GM12872 (cell line): ENCODE measurements around the gene FNBP1L.

Experiments used
- TF ChIP-seq, protein P1 (sequence below): IDR thresholded peaks from 3 replicates; pipeline ENCODE4 v1.5.1; 2011; ENCODE audit warnings: low read depth, mild to moderate bottlenecking, low read length, moderate library complexity; ENCODE audit not compliant: insufficient read depth

Gene FNBP1L

DNA sequence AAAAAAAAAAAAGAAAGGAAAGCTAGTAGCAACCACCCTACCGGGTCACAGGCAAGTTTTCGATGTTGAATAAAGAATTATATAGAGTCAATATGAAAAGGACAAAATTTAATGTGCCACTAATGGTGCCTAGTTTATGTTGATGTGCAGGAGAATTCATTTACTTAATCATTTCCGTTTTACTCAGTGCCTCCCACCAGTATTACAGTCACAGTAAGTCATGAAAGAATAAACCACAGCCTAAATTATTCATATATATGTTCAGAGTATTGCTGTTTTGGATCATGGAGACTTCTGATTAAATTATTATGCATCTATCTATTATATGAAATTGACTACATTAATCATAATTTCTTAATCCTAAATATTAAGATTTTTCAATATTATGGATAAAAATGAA is 35.3 kb downstream of the FNBP1L start:
- TF ChIP-seq, protein P1, sequence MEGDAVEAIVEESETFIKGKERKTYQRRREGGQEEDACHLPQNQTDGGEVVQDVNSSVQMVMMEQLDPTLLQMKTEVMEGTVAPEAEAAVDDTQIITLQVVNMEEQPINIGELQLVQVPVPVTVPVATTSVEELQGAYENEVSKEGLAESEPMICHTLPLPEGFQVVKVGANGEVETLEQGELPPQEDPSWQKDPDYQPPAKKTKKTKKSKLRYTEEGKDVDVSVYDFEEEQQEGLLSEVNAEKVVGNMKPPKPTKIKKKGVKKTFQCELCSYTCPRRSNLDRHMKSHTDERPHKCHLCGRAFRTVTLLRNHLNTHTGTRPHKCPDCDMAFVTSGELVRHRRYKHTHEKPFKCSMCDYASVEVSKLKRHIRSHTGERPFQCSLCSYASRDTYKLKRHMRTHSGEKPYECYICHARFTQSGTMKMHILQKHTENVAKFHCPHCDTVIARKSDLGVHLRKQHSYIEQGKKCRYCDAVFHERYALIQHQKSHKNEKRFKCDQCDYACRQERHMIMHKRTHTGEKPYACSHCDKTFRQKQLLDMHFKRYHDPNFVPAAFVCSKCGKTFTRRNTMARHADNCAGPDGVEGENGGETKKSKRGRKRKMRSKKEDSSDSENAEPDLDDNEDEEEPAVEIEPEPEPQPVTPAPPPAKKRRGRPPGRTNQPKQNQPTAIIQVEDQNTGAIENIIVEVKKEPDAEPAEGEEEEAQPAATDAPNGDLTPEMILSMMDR = no peak

DNA sequence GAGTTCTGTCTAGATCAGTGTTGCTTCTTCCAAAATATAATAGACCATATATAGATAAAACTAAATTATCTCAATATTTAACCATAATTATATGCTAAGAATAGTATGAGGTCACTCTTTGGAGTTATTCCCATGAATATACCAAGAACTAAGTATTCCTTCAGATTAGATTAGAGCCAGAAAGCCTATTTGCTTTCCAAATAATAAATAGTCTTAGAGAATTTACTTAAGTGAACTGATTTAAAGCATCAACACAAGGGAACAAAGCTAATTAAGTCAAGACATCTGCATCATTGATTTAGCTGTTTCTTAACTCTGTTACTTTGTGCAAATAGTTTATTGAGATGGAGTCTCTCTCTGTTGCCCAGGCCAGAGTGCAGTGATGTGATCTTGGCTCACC is 35.7 kb downstream of the FNBP1L start:
- TF ChIP-seq, protein P1 = no peak

DNA sequence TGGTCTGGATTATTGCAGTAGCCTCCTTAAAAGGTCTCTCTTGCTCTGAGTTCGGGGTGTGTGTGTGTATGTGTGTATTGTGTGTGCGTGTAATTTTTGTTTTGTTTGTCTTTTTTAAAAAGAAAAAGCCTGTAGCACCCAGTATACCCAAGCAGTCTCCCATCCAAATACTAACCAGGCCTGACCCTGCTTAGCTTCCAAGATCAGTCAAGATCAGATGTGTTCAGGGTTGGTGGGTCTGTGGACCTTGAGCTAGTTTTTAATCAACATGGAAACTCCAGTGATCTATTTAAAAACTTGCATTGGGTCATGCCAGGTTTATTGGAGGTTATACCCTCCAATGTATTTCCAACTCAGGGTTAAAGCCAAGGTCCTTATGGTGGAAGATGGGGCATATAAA is 40.3 kb downstream of the FNBP1L start:
- TF ChIP-seq, protein P1 = no peak

DNA sequence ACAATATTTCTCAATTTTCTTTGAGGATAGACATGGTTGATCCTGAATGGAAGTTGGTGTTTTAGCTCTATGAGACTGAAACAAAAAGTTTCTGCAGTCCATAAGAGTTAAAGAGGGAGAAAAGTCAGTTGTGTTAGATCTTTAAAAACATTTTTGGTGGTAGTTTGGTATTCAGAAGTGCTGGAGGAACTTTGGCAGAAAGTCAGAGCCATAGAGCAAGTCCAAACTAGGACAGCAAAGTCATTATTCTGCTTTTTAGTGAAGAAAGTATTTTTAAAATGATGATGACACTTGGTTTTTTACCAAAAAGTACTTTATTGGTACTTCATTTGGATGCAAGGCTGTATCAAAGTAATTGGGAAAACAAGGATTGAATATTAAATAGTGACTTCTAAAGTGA is 41.8 kb downstream of the FNBP1L start:
- TF ChIP-seq, protein P1 = no peak

DNA sequence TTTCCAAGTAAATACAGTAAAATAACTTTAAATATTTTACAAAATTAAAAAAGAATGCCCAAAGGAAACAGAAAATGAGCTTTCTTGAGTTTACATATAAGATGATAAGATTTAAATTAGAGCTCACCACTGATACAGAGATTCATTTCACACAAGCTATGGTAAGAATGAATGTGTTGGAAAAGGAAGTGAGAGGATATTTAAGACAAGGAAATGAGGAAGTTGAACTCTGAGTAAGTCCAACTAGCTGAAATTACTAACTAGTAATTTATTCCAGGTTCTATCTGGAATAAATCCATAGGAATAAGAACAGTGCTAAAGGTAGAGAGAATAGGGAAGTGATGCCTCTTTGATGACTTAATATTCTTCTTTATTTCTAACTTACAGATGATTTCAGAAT is 42.4 kb downstream of the FNBP1L start:
- TF ChIP-seq, protein P1 = no peak

DNA sequence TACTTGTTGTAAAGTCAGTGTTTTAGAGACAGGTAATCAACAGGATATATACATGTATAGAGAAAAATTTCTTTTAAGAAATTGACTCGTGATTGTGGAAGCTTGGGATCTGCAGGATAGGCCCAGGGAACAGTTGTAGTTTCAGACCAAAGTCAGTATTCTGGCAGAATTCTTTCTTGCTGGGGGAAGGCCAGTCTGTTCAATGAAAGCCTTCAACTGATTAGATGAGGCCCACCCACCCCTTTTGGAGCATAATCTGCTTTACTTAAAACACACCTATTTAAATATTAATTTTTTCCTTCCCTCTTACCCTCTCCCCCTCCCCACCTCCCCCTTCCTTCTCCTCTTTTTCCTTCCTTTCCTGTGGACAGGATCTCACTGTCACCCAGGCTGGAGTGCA is 48.0 kb downstream of the FNBP1L start:
- TF ChIP-seq, protein P1 = no peak

DNA sequence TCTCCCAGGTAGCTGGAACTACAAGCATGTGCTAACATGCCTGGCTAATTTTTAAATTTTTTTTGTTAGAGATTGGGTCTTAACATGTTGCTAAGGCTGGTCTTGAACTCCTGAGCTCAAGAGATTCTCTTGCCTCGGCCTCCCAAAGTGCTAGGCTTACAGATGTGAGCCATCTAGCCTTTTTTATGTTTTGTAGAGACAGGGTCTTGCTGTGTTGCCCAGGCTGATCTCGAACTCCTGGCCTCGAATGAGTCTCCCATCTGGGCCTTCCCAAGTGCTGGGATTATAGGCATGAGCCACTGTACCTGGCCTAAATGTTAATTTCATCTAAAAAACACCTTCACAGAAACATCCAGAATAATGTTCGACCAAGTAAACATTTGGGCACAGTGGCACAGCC is 48.6 kb downstream of the FNBP1L start:
- TF ChIP-seq, protein P1 = no peak

DNA sequence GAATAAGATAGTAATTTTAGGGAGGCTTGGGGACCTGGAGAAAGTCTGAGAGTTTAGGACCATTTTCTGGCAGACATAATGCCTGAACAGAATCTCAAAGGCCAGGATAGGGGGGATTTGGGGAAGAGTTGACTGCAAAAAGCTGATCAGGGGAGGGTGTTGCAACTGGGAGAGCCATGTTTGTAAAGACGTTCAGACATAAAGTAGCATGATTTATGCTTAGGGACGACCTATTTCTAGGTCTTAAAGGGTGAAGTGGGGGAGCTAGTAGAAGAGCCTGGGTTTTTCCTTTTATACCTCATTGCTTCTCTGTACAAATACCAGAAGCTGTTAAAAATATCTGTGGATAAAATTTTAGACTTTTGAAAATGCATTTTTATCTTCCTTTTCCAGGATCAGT is 51.2 kb downstream of the FNBP1L start:
- TF ChIP-seq, protein P1 = no peak
